Right atrium auricular region (tissue), 2 donors: Measurements from ENCODE around the gene FSIP1. TPM values are rescaled to one million over a fixed set of nuclear protein-coding genes. Genes with fewer than 3 reads are reported as not detected.
"Not testable (repeated sequence)": the region's sequence is repeated elsewhere in the genome, so short reads cannot be mapped to it uniquely, and the experiment has no call there.

Source experiments
- DNase-seq: peaks from one replicate; pipeline ENCODE4 v3.0.0-alpha.2; 2019; ENCODE audit warnings: low spot score
- H3K27ac ChIP-seq, 2 donors: fragments of 200-600 bp; sonication (generic); 1 replicate in 1 of 2; 2 replicates in 1 of 2; pipeline ENCODE4 v1.5.1; 2016 to 2019
- H3K27me3 ChIP-seq, 2 donors: fragments of 200-600 bp; sonication (generic); one replicate each; pipeline versions ENCODE4 v1.5.1 to v1.6.0; 2017 to 2019
- H3K36me3 ChIP-seq: fragments of 200-600 bp; sonication (generic); one replicate; pipeline ENCODE4 v1.5.1; 2016
- H3K4me1 ChIP-seq, 2 donors: fragments of 200-600 bp; sonication (generic); one replicate each; pipeline versions ENCODE4 v1.5.1 to v1.6.0; 2017 to 2019
- H3K4me3 ChIP-seq, 2 donors: fragments of 200-600 bp; sonication (generic); 1 replicate in 1 of 2; 2 replicates in 1 of 2; pipeline ENCODE4 v1.5.1; 2017 to 2019; ENCODE audit warnings: mild to moderate bottlenecking in 1 of 2, moderate library complexity in 1 of 2
- H3K9me3 ChIP-seq, 2 donors: fragments of 200-600 bp; sonication (generic); one replicate each; pipeline ENCODE4 v1.5.1; 2019
- CTCF ChIP-seq, 2 donors: fragments of 200-600 bp; sonication (generic); IDR thresholded peaks; one replicate each; pipeline ENCODE4 v1.5.1; 2019; ENCODE audit warnings: antibody characterized with exemption in 2 of 2
- total RNA-seq, 2 donors: library from RNA; depleted of rRNA; stranded (reverse); fragments of >200 nt; gene quantifications; one replicate each; pipeline ENCODE4 v1.1.0, GENCODE V29; 2016

FSIP1 gene
- total RNA-seq, 2 donors from 2014 or later = 0.24 TPM; not detected in 1

DNA sequence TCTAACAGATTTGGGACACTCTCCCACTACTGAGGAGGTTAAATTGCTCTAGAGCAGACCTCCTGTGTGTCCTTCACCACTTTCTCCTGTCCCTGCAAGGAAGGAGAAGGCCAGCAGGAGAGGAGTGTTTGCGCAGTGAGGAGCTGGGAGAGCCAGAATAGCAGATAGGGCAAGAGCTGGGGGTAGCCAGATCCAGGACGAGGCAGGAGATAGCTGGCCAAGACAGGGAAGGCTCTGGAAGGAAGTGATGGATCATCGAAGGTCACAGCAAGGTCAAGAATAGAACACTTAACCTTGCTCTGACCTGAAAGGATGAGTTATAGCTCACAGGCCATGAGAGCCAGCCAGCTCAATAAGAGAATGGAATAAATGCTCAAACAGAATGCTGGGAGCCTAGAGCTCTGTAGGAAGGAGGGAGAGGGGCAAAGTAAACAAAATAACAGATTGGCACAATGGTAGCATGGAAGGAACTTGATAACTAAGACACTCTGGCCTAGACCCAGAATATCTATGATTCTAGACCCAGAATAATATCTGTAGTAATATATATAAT lies 37.5 kb upstream of the FSIP1 start:
- Histone ChIP-seq H3K27me3 (no peaks in the 10 kb centered on the region), H3K36me3 (no peaks in the 10 kb centered on the region), H3K27ac (no peak overlapping the region), H3K9me3 (no peaks in the 10 kb centered on the region), H3K4me1 (no peaks in the 10 kb centered on the region), H3K4me3 (no peak overlapping the region)
- DNase-seq = no peak
- TF ChIP-seq CTCF (IDR thresholded peaks at IDR 0.05) = no peak

GRCh38 chr15:39819533-39819932 lies 36.9 kb upstream of the FSIP1 start:
- no peak for DNase-seq
- Histone ChIP-seq H3K4me3 (no peak overlapping the region), H3K27ac (no peak overlapping the region), H3K36me3 (no peaks in the 10 kb centered on the region), H3K4me1 (no peaks in the 10 kb centered on the region), H3K27me3 (no peaks in the 10 kb centered on the region), H3K9me3 (no peaks in the 10 kb centered on the region)
- TF ChIP-seq CTCF (IDR thresholded peaks at IDR 0.05) = no peak

DNA sequence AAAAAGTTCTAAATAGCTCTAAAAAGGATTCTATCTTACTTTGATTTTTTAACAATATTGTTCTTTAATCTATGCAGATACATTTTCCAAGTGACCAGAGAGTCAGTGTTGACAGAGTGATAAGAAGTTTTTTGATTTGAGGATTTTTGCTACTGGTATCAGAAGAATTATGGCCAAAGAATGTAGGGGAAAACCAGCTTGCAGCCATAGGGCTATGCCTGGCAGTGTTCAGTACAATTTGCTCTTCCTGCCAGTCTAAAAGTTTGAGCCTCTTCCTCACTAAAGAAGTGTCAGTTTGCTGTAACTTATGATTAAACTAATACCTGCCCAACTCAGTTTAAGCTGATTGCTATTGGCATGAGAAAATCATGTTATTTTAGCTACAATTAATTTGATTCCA lies 35.3 kb upstream of the FSIP1 start:
- Histone ChIP-seq H3K27ac (no peak overlapping the region), H3K4me1 (no peaks in the 10 kb centered on the region), H3K27me3 (no peaks in the 10 kb centered on the region), H3K4me3 (no peak overlapping the region), H3K36me3 (no peaks in the 10 kb centered on the region), H3K9me3 (no peaks in the 10 kb centered on the region)
- TF ChIP-seq CTCF (IDR thresholded peaks at IDR 0.05) = no peak
- DNase-seq = no peak

DNA sequence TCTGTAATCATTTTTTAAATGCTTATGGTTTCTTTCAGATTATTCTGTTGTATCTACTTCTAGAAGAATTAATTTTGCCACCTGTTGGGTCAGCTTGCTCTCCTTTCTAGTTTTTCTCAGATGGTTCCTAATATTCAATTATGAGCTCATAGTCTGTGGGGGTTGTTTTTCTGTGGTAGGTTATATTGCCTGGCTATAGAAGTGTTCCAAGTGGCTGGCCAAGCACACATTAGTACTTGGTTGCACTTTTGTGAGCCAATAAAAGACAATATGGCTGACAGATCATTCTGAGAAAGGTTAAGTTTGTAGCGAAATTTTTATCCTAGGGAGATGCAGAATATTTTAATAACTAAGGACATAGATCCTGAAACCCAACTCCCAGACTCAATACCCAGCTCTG lies 31.8 kb upstream of the FSIP1 start:
- H3K4me1 ChIP-seq = no peaks in the 10 kb centered on the region
- no peaks in the 10 kb centered on the region for H3K27me3 ChIP-seq
- no peak for DNase-seq
- no peak for TF ChIP-seq CTCF (IDR thresholded peaks at IDR 0.05)
- H3K9me3 ChIP-seq = no peaks in the 10 kb centered on the region
- H3K36me3 ChIP-seq = no peaks in the 10 kb centered on the region
- H3K4me3 ChIP-seq = no peak overlapping the region
- H3K27ac ChIP-seq = no peak overlapping the region

- H3K27ac ChIP-seq, DNase-seq, H3K9me3 ChIP-seq, H3K27me3 ChIP-seq, H3K4me3 ChIP-seq, H3K4me1 ChIP-seq, H3K36me3 ChIP-seq: not testable (repeated sequence)
These were observed 30.0 kb upstream of the FSIP1 start for GRCh38 chr15:39812651-39813050.

DNA sequence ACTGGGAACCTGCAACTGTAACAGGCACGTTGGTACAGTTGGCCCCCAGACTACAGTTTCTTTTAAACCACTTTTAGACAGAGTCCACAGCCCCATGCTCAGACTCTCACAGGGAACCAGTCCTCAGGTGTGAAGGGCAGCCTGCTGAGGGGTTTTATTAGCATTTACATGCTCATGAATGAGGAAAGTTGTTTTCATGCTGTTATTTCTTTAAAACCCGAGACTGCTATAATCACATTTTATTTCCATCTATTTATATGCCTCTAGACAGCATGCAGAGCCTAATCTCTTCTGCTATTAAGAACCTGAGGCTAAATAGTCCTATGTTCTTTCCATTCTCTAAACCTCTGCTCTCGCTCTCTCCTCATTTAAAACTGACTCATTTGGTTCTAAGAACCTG lies 26.3 kb upstream of the FSIP1 start:
- Histone ChIP-seq H3K4me1 (no peaks in the 10 kb centered on the region), H3K27me3 (no peaks in the 10 kb centered on the region), H3K4me3 (no peak overlapping the region), H3K27ac (no peak overlapping the region), H3K9me3 (no peaks in the 10 kb centered on the region), H3K36me3 (no peaks in the 10 kb centered on the region)
- TF ChIP-seq CTCF (IDR thresholded peaks at IDR 0.05) = no peak
- DNase-seq = no peak
